ENCODE measurements around the gene ATP2A1.

DNA sequence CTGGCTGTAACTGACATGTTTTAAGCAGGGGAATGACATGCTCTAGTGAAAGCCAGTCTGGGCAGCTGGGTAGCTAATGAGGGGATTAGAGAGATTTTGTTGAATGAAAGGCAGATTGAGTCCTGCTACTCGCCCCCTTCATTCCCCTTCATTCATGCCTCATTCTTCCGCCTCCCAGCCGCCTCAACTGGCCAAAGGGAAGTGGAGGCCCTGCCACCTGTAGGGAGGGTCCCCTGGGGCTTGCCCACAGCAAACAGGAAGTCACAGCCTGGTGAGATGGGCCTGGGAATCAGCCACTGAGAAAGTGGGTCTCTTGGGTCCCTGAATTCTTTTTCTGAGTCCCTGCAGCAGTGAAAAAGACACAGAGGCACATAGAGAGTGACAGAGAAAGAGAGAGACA lies 52.4 kb downstream of the ATP2A1 start:
- TF ChIP-seq, protein P1, sequence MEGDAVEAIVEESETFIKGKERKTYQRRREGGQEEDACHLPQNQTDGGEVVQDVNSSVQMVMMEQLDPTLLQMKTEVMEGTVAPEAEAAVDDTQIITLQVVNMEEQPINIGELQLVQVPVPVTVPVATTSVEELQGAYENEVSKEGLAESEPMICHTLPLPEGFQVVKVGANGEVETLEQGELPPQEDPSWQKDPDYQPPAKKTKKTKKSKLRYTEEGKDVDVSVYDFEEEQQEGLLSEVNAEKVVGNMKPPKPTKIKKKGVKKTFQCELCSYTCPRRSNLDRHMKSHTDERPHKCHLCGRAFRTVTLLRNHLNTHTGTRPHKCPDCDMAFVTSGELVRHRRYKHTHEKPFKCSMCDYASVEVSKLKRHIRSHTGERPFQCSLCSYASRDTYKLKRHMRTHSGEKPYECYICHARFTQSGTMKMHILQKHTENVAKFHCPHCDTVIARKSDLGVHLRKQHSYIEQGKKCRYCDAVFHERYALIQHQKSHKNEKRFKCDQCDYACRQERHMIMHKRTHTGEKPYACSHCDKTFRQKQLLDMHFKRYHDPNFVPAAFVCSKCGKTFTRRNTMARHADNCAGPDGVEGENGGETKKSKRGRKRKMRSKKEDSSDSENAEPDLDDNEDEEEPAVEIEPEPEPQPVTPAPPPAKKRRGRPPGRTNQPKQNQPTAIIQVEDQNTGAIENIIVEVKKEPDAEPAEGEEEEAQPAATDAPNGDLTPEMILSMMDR (IDR thresholded peaks at IDR 0.05): no peak
- TF ChIP-seq EZH2phosphoT487 (IDR thresholded peaks at IDR 0.05): peak; percentile 62

Measured in neural progenitor cell (in vitro differentiated cells).